KMS-11 (cell line): ENCODE results near the gene GID4.
A peak's percentile ranks its signal among the peaks of the same experiment; 100 is the strongest.

Experiments
- H2AFZ ChIP-seq: fragments of 200-600 bp; sonication (generic); 2 replicates; pipeline ENCODE4 v1.6.1; 2016; ENCODE audit warnings: antibody characterized with exemption, mixed run types, low read depth
- H3K27ac ChIP-seq: fragments of 200-600 bp; sonication (generic); 2 replicates; pipeline ENCODE4 v1.6.1; 2016; ENCODE audit warnings: mild to moderate bottlenecking, mixed run types
- H3K27me3 ChIP-seq: fragments of 200-600 bp; sonication (generic); 2 replicates; pipeline ENCODE4 v1.6.1; 2017; ENCODE audit warnings: mild to moderate bottlenecking, low read depth, mixed run types, moderate library complexity; ENCODE audit not compliant: insufficient read depth
- H3K36me3 ChIP-seq: fragments of 200-600 bp; sonication (generic); 2 replicates; pipeline ENCODE4 v1.6.1; 2017; ENCODE audit warnings: mild to moderate bottlenecking, mixed run types; ENCODE audit not compliant: insufficient read depth
- H3K4me1 ChIP-seq: fragments of 200-600 bp; sonication (generic); 2 replicates; pipeline ENCODE4 v1.6.1; 2016; ENCODE audit warnings: mild to moderate bottlenecking, low read depth, mixed run types; ENCODE audit not compliant: poor library complexity, severe bottlenecking
- H3K4me2 ChIP-seq: fragments of 200-600 bp; sonication (generic); 2 replicates; pipeline ENCODE4 v1.7.0; 2016; ENCODE audit warnings: mild to moderate bottlenecking, mixed run types
- H3K4me3 ChIP-seq: fragments of 200-600 bp; sonication (generic); IDR thresholded peaks from 2 replicates; pipeline ENCODE4 v1.6.1; 2017; ENCODE audit warnings: low read depth, low read length, mixed read lengths; ENCODE audit not compliant: insufficient read depth
- H3K79me2 ChIP-seq: fragments of 200-600 bp; sonication (generic); 2 replicates; pipeline ENCODE4 v1.6.1; 2016; ENCODE audit warnings: low read depth, mixed run types; ENCODE audit not compliant: insufficient read depth
- H3K9ac ChIP-seq: fragments of 200-600 bp; sonication (generic); 2 replicates; pipeline ENCODE4 v1.6.1; 2016; ENCODE audit warnings: mild to moderate bottlenecking, mixed run types
- H4K20me1 ChIP-seq: fragments of 200-600 bp; sonication (generic); 2 replicates; pipeline ENCODE4 v1.6.1; 2016; ENCODE audit warnings: mild to moderate bottlenecking, mixed run types; ENCODE audit not compliant: insufficient read depth
- TF ChIP-seq, protein P1 (sequence below): fragments of 200-600 bp; sonication (generic); conservative IDR thresholded peaks from 2 replicates; pipeline ENCODE4 v1.6.1; 2017; ENCODE audit warnings: low read depth, mild to moderate bottlenecking, antibody characterized with exemption, low read length, moderate library complexity, mixed read lengths

Gene GID4

GRCh38 chr17:18041776-18042175 is 2.6 kb downstream of the GID4 start:
- H3K79me2 ChIP-seq: peaks cover 14% of the 10 kb centered on the region; the same call in 1 of the 2 replicates
- TF ChIP-seq, protein P1, sequence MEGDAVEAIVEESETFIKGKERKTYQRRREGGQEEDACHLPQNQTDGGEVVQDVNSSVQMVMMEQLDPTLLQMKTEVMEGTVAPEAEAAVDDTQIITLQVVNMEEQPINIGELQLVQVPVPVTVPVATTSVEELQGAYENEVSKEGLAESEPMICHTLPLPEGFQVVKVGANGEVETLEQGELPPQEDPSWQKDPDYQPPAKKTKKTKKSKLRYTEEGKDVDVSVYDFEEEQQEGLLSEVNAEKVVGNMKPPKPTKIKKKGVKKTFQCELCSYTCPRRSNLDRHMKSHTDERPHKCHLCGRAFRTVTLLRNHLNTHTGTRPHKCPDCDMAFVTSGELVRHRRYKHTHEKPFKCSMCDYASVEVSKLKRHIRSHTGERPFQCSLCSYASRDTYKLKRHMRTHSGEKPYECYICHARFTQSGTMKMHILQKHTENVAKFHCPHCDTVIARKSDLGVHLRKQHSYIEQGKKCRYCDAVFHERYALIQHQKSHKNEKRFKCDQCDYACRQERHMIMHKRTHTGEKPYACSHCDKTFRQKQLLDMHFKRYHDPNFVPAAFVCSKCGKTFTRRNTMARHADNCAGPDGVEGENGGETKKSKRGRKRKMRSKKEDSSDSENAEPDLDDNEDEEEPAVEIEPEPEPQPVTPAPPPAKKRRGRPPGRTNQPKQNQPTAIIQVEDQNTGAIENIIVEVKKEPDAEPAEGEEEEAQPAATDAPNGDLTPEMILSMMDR: no peak
- no peak overlapping the region; the same call in 1 of the 2 replicates for H3K4me2 ChIP-seq
- H2AFZ ChIP-seq: no peak overlapping the region
- H4K20me1 ChIP-seq: no peaks in the 10 kb centered on the region
- no peaks in the 10 kb centered on the region for H3K27me3 ChIP-seq
- H3K4me1 ChIP-seq: peaks cover 31% of the 10 kb centered on the region
- H3K36me3 ChIP-seq: no peaks in the 10 kb centered on the region
- no peak overlapping the region for H3K4me3 ChIP-seq
- H3K9ac ChIP-seq: no peak overlapping the region
- H3K27ac ChIP-seq: no peak overlapping the region

DNA sequence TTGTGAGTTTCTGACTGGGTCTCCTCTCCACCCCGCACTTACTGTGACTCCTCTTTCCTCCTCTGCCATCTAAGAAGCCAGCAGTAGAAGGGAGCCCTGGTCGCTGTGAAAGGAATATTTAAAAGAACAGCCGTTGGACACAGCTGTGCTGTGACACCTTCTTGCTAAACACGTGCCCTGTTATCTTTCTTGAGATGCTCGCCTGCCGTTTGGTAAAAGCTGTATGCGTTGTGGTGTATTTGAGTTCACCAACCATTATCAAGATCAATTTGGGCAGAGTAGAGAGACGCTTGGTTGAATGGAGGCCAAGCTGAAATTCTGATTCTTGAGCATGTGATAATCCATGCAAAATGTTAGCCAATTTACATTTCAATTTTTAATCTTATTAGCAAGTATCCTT is 3.8 kb downstream of the GID4 start:
- Histone ChIP-seq H3K27me3 (no peaks in the 10 kb centered on the region), H2AFZ (no peak overlapping the region), H3K27ac (no peak overlapping the region), H4K20me1 (no peaks in the 10 kb centered on the region), H3K36me3 (no peaks in the 10 kb centered on the region), H3K4me1 (peaks cover 21% of the 10 kb centered on the region), H3K4me3 (no peak overlapping the region), H3K4me2 (no peak overlapping the region), H3K79me2 (peaks cover 4% of the 10 kb centered on the region; the same call in 1 of the 2 replicates), H3K9ac (no peak overlapping the region)
- TF ChIP-seq, protein P1: no peak

DNA sequence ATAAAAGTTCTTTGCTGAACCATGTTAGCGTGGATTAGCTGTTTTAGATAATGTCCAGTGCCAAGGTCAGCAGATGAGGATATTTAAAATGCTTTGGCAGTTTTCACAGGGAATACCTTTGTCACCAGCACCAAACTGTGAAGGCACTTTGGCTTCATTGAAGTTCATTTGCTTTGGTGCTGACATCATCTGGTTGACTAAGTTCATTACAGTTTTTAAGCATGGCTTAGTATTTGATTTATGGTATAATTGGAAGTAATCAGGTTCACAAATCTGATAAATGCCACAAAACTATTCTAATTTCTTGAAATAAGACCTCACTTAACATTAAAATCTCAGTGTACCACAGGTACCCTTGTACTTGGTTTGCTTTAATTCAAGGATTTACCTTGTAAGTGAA is 4.3 kb downstream of the GID4 start:
- Histone ChIP-seq H2AFZ (no peak overlapping the region), H3K27me3 (no peaks in the 10 kb centered on the region), H3K4me3 (no peak overlapping the region), H3K36me3 (no peaks in the 10 kb centered on the region), H3K4me2 (no peak overlapping the region), H3K4me1 (peaks cover 20% of the 10 kb centered on the region), H3K9ac (no peak overlapping the region), H3K27ac (no peak overlapping the region), H4K20me1 (no peaks in the 10 kb centered on the region), H3K79me2 (no peaks in the 10 kb centered on the region)
- TF ChIP-seq, protein P1: 0 out of 2 replicates have a peak, but pooled peaks have one; percentile 31

DNA sequence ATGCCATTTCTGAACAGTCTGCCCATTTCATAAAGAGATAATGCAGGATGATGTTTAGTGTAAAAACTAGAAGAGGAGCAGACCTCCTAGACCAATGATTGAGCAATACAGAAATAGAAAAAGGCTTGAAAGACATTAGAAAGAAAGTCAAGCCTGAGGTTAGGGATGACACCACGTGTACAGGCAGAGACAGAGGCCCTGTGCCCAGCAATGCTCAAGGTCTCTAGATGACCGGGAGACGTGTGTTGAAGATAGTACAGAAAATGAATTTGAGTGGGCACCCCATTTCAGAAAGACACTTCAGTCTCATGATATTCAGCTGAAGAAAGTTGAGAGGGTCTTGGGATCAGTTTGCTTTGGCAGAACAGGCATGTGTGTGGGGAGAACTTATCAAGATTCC is 5.4 kb downstream of the GID4 start:
- no peaks in the 10 kb centered on the region for H3K27me3 ChIP-seq
- no peak overlapping the region for H3K4me2 ChIP-seq
- peaks cover 20% of the 10 kb centered on the region for H3K4me1 ChIP-seq
- no peak overlapping the region for H2AFZ ChIP-seq
- no peak overlapping the region for H3K4me3 ChIP-seq
- no peaks in the 10 kb centered on the region for H3K36me3 ChIP-seq
- H4K20me1 ChIP-seq: no peaks in the 10 kb centered on the region
- H3K27ac ChIP-seq: no peak overlapping the region
- no peaks in the 10 kb centered on the region for H3K79me2 ChIP-seq
- no peak overlapping the region for H3K9ac ChIP-seq
- TF ChIP-seq, protein P1: no peak
